HG03135 (cell line): ENCODE results near the gene EYA4.

Source experiments
- ATAC-seq: cut with Tn5 transposase; IDR thresholded peaks from one replicate; pipeline ENCODE4 v1.9.1; 2021; ENCODE audit warnings: mild to moderate bottlenecking, moderate library complexity; ENCODE audit not compliant: unreplicated experiment

EYA4 gene

DNA sequence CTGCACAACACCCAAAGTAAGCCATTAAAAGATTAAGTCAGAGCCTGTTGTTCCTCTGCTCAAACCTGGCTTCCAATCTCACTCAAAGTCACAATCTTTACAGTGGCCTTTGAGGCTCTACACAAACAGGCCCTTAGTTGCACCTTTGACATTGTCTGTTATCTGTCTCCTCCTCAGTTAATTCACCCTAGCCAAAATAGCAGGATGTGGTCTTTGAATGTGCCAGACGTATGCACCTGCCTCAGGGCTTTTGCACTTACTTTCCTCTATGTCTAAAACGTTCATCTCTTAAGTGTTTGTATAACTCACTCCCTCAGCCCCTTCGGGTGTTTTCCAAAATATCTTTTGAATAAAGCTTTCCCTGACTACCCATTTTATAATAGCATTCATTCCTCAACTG is 107.7 kb downstream of the EYA4 start:
- ATAC-seq = no peak

DNA sequence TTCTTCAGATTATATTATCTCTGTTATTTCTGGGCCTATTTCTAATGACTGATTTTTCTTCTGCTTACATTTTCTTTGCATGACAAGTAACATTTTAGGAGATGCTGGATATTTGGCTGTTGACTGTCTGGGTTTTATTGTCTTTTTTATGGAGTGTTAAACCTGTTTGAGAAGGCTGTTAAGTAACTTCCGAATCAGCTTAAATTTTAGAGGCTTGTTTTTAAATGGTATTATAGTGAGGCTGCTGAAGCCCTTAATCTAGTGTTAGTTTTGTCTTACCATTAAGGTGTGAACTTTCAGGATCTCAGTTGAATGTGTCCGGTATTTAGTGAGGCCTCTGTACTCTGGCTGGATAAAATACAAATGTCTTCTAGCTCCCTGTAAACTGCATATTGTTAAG is 109.8 kb downstream of the EYA4 start:
- ATAC-seq = no peak

- no peak for ATAC-seq
Measured at GRCh38 chr6:133352046-133352445, 110.9 kb downstream of the EYA4 start.

GRCh38 chr6:133353061-133353460 is 111.9 kb downstream of the EYA4 start:
- ATAC-seq = no peak

GRCh38 chr6:133355922-133356321 is 114.8 kb downstream of the EYA4 start:
- ATAC-seq = no peak

DNA sequence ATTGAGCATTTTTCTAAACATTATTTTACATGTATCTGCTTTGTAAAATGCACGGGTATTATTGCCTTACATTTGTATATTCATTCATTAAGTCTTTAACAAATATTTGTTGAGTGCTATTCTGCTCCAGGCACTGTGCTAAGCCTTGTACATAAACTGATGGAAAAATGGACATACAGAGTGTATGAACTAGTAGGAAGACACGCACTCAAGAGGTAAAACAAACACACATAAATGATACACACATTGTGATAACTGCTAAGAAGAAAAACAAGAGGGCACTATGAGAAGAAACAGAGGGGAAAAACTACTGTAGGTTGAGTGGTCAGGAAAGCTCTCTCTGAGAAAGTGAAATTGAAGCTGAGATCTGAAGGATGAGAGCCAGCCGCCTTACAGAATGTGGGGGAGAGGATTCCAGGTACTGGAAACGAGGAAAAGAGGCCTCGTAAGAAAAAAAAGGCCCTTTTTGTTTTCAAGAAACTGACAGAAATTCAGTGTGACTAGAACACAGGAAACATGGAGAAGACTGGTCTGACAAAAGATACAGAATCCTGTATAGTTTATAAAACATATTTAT is 117.5 kb downstream of the EYA4 start:
- no peak for ATAC-seq

- ATAC-seq = no peak
Measured at GRCh38 chr6:133359256-133359655, 118.1 kb downstream of the EYA4 start.

DNA sequence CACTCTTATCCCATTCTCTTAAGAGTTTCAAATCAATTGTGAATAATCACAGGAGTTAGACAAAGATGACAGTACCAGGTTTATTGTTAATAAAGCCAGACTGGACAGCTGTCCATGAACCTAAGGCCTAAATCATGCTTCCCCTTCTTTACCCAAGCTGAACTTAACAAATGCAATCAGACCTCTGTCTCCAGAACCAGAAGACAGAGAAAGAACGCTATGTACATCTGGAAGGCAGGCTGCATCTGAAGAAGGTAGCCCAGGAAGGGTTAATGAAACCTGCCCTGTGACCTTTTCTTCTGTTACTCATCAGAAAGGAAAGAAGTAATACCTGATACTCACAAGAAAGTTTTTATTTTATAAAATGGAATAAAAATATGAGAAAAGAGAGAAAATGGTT is 118.6 kb downstream of the EYA4 start:
- no peak for ATAC-seq

GRCh38 chr6:133360194-133360593 is 119.0 kb downstream of the EYA4 start:
- no peak for ATAC-seq

- ATAC-seq = no peak
Measured at GRCh38 chr6:133362813-133363212, 121.7 kb downstream of the EYA4 start.

- no peak for ATAC-seq
Measured at GRCh38 chr6:133368664-133369063, 127.5 kb downstream of the EYA4 start.

DNA sequence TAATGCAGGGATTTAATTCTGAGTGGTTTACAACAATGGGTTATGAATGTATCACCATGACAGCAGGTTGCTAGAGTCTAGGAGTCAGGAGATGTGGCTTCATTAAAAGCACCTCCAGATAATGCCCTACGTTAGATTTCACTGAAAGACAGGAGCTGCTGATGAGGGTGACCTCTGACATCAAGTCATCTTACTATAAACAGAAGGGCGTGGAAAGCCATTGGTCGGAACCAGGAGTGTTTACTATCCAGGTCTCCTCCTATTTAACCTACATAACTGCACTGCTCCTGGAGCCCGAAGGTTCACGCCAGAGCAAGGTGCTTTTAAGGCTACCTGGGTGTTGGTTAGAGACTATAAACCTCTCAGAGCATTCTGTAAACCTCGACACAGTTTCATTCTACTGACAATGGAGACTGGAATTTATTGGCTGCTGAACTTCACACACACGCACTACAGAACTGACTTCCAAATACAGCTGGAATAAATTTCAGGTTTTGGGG is 128.7 kb downstream of the EYA4 start:
- no peak for ATAC-seq

GRCh38 chr6:133376743-133377142 is 135.6 kb downstream of the EYA4 start:
- ATAC-seq = no peak

GRCh38 chr6:133377219-133377618 is 136.1 kb downstream of the EYA4 start:
- no peak for ATAC-seq

- ATAC-seq = no peak
Measured at GRCh38 chr6:133380047-133380446, 138.9 kb downstream of the EYA4 start.

- no peak for ATAC-seq
Measured at GRCh38 chr6:133380723-133381122, 139.6 kb downstream of the EYA4 start.

DNA sequence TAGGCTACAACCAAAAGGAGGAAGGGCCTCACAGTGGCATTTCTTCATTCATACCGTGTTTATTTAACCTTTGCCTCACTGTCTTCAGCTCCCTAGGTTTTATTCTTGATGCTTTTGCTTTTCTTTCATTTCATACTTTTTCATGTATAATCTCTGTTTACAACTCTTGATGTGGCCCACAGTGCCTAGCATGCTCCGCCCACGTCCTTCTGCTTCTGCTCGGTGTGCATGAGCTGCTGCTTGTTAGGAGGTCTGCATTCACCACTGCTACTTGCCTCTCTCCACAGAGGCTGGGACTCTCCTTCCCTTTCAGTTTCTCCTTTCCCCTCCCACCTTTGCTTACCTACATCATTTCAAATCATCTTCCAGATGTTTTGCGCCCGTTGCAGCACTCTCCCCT is 147.6 kb downstream of the EYA4 start:
- no peak for ATAC-seq

- ATAC-seq = no peak
Measured at GRCh38 chr6:133390168-133390567, 149.0 kb downstream of the EYA4 start.

DNA sequence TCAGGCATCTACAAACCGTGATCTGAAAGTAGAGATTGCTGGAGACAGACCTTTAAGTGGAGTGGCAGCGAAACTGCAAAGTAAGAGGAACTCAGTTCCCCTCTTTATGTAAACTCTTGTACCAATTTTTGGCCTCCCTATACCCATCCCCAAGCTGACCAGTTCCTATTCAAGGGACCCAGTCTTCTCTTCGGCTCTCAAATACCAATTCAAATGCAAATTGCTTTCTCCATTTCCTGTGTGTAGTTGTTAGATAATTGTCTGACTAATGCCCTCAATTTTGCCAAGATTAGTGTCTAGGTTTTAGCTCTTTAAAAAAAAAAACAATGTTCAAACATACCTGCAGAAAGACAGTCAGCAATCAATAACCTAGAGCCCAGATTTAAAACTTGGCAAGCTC is 150.9 kb downstream of the EYA4 start:
- no peak for ATAC-seq

GRCh38 chr6:133392641-133393040 is 151.5 kb downstream of the EYA4 start:
- ATAC-seq = no peak

GRCh38 chr6:133393891-133394290 is 152.7 kb downstream of the EYA4 start:
- ATAC-seq = no peak

- no peak for ATAC-seq
Measured at GRCh38 chr6:133394630-133395029, 153.5 kb downstream of the EYA4 start.

- ATAC-seq = no peak
Measured at GRCh38 chr6:133396233-133396983, 155.3 kb downstream of the EYA4 start.
